GM18502 (cell line): Measurements from ENCODE around the gene MAGEA2.
"Not testable (repeated sequence)": the region's sequence is repeated elsewhere in the genome, so short reads cannot be mapped to it uniquely, and the experiment has no call there.

Source experiments
- ATAC-seq: cut with Tn5 transposase; IDR thresholded peaks from one replicate; pipeline ENCODE4 v1.9.1; 2021; ENCODE audit warnings: mild to moderate bottlenecking; ENCODE audit not compliant: unreplicated experiment, poor library complexity

The MAGEA2 gene, protein sequence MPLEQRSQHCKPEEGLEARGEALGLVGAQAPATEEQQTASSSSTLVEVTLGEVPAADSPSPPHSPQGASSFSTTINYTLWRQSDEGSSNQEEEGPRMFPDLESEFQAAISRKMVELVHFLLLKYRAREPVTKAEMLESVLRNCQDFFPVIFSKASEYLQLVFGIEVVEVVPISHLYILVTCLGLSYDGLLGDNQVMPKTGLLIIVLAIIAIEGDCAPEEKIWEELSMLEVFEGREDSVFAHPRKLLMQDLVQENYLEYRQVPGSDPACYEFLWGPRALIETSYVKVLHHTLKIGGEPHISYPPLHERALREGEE

GRCh38 chrX:152753686-152754650 is at the start of gene MAGEA2:
TSS of gene MAGEA2 (minus strand) at chrX:152753842. CDS start at chrX:152751363, 2,479 bp downstream.
- not testable (repeated sequence) for ATAC-seq

DNA sequence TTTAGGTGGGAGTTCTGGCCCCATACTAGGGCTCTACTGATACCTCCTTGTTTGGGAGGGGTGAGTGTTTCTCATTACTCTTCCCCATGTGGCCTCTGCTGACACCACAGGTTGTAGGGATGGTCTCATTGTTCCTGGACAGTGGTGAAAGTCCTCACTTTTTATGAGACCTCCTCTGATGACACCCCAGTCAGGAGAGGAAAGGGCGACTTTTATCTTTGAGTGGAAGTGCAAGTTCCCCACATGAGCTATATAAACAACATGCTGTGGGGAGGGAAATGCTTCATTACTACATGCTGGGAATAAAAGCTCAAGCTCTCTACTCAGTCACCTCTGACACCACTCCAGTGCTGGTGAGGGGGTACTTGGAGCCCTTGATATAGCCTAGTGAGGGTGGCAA is 45.3 kb upstream of the MAGEA2 start:
- ATAC-seq = no peak

- ATAC-seq = peak; percentile 86
Measured at GRCh38 chrX:152787062-152787461, 33.4 kb upstream of the MAGEA2 start.

DNA sequence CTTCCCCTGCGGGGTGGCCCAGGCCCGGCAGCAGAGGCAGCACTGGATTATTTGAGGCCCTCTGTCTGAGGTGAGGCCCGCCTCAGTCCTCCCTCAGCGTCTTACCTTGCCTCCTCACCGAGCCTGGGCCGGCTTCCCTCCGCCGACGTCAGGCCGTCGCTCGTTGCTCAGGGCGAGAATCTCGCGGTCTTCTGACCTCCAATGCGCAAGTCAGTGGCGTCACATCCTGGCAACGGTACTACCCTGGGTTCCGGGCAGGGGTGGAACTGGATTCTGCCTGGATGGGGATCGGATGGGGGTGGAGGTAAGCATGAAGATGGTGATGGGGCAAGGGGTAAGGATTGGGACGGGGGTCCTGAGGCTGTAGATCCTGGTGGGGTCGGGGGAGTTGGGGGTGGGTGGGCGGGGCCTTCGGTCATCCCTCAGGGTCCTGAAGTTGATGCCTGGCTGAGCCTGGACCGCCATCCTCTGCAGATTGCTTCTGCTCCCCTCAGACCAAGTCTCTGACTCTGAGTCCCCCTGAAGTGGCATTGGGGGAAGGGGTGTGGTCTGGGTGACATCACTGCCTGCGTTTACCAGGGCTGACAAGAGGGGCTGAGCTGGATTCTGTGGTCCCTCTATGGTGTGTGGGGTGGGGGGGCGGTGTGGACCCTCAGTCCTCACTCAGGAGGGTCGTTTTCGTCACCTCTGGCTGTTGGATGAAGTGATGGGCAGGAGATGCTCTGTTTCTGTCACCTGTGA is 16.1 kb upstream of the MAGEA2 start, which contains the start of gene MAGEA6:
Gene MAGEA6, minus strand, starts transcription at position 141 of the 741 bp plus-strand sequence. CDS start 2,039 bp downstream, outside the sequence.
- not testable (repeated sequence) for ATAC-seq

DNA sequence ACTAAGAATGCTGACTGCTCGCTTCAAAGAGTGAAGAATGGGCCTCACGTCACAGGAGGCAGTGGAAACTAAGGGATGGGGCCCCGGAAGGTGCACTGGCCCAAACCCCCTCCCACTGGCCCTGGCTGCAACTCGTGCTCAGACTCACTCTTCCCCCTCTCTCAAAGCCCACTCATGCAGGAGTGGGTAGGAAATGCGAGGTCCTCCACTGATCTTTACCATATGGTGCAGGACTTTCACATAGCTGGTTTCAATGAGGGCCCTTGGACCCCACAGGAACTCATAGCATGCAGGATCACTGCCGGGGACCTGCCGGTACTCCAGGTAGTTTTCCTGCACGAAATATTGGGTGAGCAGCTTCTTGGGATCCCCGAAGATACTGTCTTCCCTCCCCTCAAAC is 12.9 kb upstream of the MAGEA2 start:
- ATAC-seq = not testable (repeated sequence)

DNA sequence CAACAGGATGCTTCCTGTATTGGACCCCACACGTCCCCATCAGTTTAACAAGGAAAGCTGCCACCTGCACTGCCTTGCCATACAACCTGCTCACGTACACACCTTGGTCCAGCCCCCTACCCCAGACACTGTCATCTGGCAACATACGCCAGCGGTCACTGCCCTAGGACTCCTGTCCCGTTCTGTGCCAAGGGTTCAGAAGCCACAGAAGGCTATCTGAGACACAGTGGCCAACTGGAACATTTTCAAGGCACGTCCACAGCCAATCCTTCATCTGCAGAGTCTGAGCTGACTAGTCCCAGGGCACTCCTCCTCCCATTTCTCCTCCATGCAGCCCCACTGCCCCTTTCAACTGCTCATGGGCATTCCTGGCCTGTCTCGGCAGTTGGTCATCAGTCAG is 7.9 kb upstream of the MAGEA2 start:
- ATAC-seq = not testable (repeated sequence)

DNA sequence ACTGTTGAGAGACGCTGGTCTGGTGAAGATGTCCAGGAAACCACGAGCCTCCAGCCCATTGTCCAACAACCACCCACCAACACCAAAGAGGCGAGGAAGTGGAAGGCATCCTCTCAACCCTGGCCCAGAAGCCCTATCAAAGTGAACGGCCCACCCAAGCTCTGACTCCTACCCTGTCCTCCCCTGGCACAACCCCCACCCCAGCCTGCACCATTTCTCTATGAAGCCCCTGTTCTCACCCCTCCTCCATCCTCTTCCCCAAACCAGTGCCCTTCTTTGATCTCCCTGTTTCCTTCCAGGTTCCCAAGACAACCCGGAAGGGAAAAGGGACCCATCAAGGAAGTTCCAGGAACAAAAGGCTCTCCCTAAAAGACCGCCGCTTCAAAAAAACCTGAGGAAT is 5.9 kb upstream of the MAGEA2 start:
- ATAC-seq = not testable (repeated sequence)

GRCh38 chrX:152758918-152759317 is 5.3 kb upstream of the MAGEA2 start, which contains the start of gene CSAG3:
TSS of gene CSAG3 (plus strand) at chrX:152759218.
- ATAC-seq = not testable (repeated sequence)

GRCh38 chrX:152754871-152755270 is 1.2 kb upstream of the MAGEA2 start:
- ATAC-seq = not testable (repeated sequence)

- ATAC-seq = no peak
Measured at GRCh38 chrX:152738560-152738959, 15.1 kb downstream of the MAGEA2 start.

DNA sequence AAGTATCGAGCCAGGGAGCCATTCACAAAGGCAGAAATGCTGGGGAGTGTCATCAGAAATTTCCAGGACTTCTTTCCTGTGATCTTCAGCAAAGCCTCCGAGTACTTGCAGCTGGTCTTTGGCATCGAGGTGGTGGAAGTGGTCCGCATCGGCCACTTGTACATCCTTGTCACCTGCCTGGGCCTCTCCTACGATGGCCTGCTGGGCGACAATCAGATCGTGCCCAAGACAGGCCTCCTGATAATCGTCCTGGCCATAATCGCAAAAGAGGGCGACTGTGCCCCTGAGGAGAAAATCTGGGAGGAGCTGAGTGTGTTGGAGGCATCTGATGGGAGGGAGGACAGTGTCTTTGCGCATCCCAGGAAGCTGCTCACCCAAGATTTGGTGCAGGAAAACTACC is 17.1 kb downstream of the MAGEA2 start:
- ATAC-seq = not testable (repeated sequence)

- ATAC-seq = no peak
Measured at GRCh38 chrX:152735860-152736511, 17.7 kb downstream of the MAGEA2 start.

DNA sequence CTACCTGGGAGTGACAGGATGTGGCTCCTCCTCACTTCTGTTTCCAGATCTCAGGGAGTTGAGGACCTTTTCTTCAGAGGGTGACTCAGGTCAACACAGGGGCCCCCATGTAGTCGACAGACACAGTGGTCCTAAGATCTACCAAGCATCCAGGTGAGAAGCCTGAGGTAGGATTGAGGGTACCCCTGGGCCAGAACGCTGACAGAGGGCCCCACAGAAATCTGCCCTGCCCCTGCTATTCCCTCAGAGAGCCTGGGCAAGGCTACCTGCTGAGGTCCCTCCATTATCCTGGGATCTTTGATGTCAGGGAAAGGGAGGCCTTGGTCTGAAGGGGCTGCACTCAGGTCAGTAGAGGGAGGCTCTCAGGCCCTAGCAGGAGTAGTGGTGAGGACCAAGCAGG is 18.5 kb downstream of the MAGEA2 start:
- ATAC-seq = no peak

DNA sequence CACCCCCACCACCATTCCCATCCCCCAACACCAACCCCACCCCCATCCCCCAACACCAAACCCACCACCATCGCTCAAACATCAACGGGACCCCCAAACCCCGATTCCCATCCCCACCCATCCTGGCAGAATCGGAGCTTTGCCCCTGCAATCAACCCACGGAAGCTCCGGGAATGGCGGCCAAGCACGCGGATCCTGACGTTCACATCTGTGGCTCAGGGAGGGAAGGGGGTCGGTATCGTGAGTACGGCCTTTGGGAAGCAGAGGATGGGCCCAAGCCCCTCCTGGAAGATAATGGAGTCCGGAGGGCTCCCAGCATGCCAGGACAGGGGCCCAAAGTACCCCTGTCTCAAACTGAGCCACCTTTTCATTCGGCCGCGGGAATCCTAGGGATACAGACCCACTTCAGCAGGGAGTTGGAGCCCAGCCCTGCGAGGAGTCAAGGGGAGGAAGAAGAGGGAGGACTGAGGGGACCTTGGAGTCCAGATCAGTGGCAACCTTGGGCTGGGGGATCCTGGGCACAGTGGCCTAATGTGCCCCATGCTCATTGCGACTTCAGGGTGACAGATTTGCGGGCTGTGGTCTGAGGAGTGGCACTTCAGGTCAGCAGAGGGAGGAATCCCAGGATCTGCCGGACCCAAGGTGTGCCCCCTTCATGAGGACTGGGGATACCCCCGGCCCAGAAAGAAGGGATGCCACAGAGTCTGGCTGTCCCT is 19.3 kb downstream of the MAGEA2 start:
- not testable (repeated sequence) for ATAC-seq

- no peak for ATAC-seq
Measured at GRCh38 chrX:152733261-152733975, 20.2 kb downstream of the MAGEA2 start, which contains the start of the genes CSAG1 and MAGEA12. TSS of gene CSAG1 (minus strand) at chrX:152733721. CDS start at chrX:152732460, 1,261 bp downstream. TSS of gene MAGEA12 (plus strand) at chrX:152733757. CDS start at chrX:152736162, 2,405 bp downstream.

DNA sequence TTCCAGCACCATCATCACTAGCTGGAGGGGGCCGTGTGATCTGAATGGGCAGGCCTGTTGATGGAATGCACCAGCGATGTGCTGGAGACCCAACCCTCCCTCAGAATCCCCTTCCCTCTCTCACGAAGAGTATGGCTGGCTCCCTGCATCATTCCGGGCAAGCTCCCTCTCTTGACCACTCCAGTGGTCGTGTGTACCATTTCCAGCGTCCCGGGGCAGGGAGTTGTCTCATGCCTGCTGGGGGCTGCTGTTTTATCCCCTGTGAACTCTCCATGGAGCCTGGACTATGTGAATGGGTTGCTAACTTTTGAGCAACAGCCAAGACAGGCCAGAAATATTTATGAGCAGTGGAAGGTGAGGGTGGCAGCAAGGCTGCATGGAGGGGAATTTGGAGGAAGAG is 28.2 kb downstream of the MAGEA2 start:
- ATAC-seq = no peak

DNA sequence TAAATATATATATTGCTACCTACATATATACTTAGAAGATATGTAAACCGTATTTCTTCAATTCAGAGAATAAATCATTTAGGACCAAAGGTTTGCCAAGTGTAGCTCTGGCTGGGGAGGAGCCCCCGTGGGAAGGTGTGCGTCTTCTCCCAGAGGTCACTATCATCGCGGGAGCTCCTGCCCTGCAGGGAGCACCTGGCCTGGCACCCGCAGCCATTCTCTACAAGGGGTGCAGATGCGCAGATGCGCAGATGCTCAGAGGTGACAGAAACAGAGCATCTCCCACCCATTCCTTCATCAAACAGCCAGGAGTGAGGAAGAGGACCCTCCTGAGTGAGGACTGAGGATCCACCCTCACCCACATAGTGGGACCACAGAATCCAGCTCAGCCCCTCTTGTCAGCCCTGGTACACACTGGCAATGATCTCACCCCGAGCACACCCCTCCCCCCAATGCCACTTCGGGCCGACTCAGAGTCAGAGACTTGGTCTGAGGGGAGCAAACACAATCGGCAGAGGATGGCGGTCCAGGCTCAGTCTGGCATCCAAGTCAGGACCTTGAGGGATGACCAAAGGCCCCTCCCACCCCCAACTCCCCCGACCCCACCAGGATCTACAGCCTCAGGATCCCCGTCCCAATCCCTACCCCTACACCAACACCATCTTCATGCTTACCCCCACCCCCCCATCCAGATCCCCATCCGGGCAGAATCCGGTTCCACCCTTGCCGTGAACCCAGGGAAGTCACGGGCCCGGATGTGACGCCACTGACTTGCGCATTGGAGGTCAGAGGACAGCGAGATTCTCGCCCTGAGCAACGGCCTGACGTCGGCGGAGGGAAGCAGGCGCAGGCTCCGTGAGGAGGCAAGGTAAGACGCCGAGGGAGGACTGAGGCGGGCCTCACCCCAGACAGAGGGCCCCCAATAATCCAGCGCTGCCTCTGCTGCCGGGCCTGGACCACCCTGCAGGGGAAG is 39.5 kb downstream of the MAGEA2 start, which contains the start of gene MAGEA2B:
Gene MAGEA2B, plus strand, starts transcription at position 814 of the 973 bp plus-strand sequence. CDS start 2,479 bp downstream, outside the sequence.
- not testable (repeated sequence) for ATAC-seq
